Stomach smooth muscle (tissue), 2 donors: ENCODE data around the gene ANKMY1.
A peak's percentile ranks its signal among the peaks of the same experiment; 100 is the strongest.

Experiments
- H3K27ac ChIP-seq: one replicate; pipeline ENCODE4 v1.7.0; 2013; ENCODE audit warnings: mild to moderate bottlenecking, low read length, inconsistent platforms
- H3K27me3 ChIP-seq, 2 donors: one replicate each; pipeline ENCODE4 v1.7.0; 2013; ENCODE audit warnings: low read length in 2 of 2; ENCODE audit not compliant: insufficient read depth in 2 of 2, control insufficient read depth in 1 of 2
- H3K36me3 ChIP-seq, 2 donors: one replicate each; pipeline ENCODE4 v1.7.0; 2013; ENCODE audit warnings: low read length in 2 of 2; ENCODE audit not compliant: control insufficient read depth in 2 of 2, insufficient read depth in 2 of 2
- H3K4me1 ChIP-seq: one replicate; pipeline ENCODE4 v1.7.0; 2013; ENCODE audit warnings: low read length; ENCODE audit not compliant: control insufficient read depth, insufficient read depth
- H3K4me3 ChIP-seq, 2 donors: one replicate each; pipeline ENCODE4 v1.7.0; 2013; ENCODE audit warnings: low read length in 2 of 2
- H3K9ac ChIP-seq, 2 donors: one replicate each; pipeline ENCODE4 v1.7.0; 2013; ENCODE audit warnings: low read length in 2 of 2, mild to moderate bottlenecking in 1 of 2
- H3K9me3 ChIP-seq, 2 donors: one replicate each; pipeline ENCODE4 v1.7.0; 2013; ENCODE audit warnings: low read length in 2 of 2; ENCODE audit not compliant: control insufficient read depth in 2 of 2
- donor health status: healthy.
- donor health status: Pancreatic carcinoma.

Gene ANKMY1

GRCh38 chr2:240458900-240459391 lies 98.8 kb downstream of the ANKMY1 start:
- peaks cover 0 to 2% of the 10 kb centered on the region in 2 donors for H3K27me3 ChIP-seq
- no peak overlapping the region for H3K9ac ChIP-seq
- H3K9me3 ChIP-seq = no peaks in the 10 kb centered on the region
- peaks cover 8% of the 10 kb centered on the region for H3K4me1 ChIP-seq
- no peak overlapping the region for H3K27ac ChIP-seq
- H3K36me3 ChIP-seq = peaks cover 2 to 5% of the 10 kb centered on the region in 2 donors
- no peak overlapping the region for H3K4me3 ChIP-seq

GRCh38 chr2:240458044-240458899 lies 99.5 kb downstream of the ANKMY1 start:
- H3K4me1 ChIP-seq = peaks cover 8% of the 10 kb centered on the region
- H3K27ac ChIP-seq = no peak overlapping the region
- no peaks in the 10 kb centered on the region for H3K36me3 ChIP-seq
- no peak overlapping the region for H3K4me3 ChIP-seq
- peaks cover 0 to 2% of the 10 kb centered on the region in 2 donors for H3K27me3 ChIP-seq
- no peak overlapping the region for H3K9ac ChIP-seq
- H3K9me3 ChIP-seq = no peaks in the 10 kb centered on the region

DNA sequence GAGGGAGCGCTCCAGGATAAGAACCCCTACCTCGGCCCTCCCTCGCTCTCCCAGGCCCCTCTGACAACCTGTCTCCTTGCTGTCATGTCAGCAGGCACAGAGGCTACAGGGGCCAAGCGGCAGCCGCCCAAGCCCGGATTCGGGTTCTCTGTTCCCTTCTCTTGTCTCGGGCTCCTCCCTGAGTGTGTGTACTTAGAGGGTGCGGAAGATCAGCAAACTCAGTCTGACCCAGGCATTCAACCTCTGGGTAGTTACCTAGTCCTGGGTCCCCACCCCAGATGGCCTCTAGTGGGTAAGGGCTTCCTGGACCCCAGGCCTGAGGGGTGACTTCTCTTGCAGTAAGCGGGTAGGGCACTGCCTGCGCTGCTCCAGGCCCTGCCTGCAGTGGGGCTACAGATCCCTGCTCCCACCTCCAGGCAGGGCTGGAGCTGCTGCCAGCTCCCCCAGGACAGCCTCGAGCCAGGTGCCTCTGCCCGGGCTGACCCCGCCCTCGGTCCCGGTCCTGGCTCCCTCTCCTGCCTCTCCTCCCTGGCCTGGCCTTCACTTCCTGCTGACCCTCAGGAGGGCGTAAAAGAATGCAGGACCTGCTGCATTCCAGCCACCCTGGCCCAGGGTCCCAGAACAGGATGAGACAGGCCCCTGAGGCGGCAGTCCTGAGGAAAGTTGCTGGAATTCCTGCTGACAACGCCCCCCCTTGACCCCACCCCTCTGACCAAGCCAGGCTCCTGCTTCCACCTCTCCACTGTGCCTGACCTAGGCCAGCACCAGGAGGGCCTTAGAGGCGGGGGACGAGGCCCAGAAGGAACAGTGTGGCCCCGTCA lies 100.4 kb downstream of the ANKMY1 start:
- Histone ChIP-seq H3K4me1 (peaks cover 8% of the 10 kb centered on the region), H3K9ac (no peak overlapping the region), H3K9me3 (no peaks in the 10 kb centered on the region), H3K4me3 (no peak overlapping the region), H3K36me3 (no peaks in the 10 kb centered on the region), H3K27ac (no peak overlapping the region), H3K27me3 (peaks cover 0 to 2% of the 10 kb centered on the region in 2 donors)

DNA sequence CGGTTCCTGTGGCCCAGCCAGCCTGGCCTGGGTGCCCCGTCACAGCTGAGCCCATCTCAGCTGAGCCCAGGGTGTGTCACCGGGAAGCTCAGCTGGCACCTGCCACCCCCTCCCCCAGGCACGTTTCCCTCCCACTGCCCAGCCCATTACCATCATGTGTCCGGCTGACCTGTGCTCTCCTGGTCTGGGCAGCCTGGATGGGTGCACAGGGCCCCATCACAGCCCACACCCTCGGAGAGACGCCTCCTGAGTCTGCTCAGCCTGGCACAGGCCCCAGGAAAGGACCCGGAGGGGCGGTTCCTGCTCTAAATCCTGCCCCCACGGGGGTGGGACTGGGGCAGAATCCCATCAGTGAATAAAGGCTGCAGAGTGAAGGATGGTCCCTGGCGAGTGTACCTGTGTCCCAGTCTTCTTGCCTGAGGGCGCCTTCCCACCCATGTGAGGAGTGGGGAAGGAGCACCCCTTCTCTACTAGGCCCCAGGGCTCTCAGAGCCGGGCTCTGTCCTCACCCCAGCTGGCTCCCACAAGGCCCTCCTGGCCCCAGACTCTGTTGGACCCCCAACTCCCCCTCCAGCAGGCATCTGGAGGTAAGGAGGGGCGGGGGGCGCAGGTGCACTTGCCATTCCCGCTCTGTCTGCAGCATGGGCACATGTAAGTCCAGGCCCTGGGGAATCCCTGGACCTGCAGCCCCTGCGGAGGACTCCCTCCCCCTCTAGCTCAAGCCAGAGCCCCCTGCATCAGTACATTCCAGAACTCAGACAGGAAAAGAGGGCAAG lies 101.2 kb downstream of the ANKMY1 start:
- no peak overlapping the region for H3K9ac ChIP-seq
- no peaks in the 10 kb centered on the region for H3K9me3 ChIP-seq
- peaks cover 0 to 2% of the 10 kb centered on the region in 2 donors for H3K27me3 ChIP-seq
- no peak overlapping the region for H3K27ac ChIP-seq
- H3K36me3 ChIP-seq = no peaks in the 10 kb centered on the region
- peaks cover 16% of the 10 kb centered on the region for H3K4me1 ChIP-seq
- H3K4me3 ChIP-seq = no peak overlapping the region

DNA sequence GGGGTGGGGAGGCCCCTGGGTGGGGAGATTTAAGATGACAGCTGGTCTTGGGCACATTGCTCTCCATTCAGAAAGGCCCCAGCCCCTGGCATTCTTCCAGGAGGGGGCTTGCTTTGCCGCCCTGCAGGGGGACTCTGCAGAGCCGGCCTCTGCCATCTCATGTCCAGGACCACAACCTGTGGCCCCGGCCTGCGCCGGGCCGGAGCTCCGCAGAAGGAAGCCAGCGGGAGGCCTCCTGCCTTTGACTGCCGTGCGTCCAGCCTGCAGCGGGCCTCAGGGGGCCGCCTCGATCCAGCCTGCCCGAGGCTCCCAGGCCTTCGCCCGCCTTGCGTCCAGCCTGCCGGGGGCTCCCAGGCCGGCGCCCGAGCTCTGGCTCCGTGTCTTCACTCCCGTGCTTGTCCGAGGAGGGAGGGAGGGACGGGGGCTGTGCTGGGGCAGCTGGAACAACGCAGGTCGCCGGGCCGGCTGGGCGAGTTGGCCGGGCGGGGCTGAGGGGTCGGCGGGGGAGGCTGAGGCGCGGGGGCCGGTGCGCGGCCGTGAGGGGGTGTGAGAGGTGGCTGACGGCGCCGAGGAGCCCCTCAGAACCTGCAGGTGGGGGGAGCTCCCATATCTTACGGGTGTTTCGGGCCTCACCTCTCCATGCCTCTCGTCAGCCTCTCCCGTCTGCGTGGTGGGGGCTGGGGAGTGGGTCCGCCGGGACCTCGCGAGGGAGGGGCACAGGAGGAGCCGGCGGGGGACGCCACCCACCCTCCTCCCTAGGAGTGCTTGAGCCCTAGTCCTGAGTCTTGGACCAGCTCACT lies 101.9 kb downstream of the ANKMY1 start:
- peaks cover 22% of the 10 kb centered on the region for H3K4me1 ChIP-seq
- no peak overlapping the region for H3K9ac ChIP-seq
- H3K4me3 ChIP-seq = no peak overlapping the region
- no peaks in the 10 kb centered on the region for H3K9me3 ChIP-seq
- no peaks in the 10 kb centered on the region for H3K36me3 ChIP-seq
- H3K27ac ChIP-seq = no peak overlapping the region
- H3K27me3 ChIP-seq = peaks cover 0 to 2% of the 10 kb centered on the region in 2 donors

DNA sequence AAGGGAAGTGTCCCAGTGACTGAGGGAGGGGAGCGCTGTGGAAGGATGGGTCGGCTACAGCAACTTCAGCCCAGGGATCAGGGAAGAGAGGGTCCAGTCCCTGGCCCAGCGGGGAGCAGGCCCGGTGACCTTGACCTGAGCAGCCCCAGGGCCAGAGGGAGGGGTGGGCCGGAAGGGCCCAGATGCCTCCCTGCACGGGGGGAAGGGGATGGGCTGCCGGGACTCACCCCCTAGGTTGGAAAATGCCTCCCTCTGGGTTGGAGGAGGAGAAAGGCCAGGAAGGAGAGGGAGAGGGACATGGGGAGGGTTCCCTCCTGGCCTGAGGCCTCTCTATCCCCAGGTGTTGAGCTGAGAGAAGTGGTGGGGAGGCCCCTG lies 102.5 kb downstream of the ANKMY1 start:
- H3K9me3 ChIP-seq = no peaks in the 10 kb centered on the region
- H3K36me3 ChIP-seq = no peaks in the 10 kb centered on the region
- peaks cover 0 to 2% of the 10 kb centered on the region in 2 donors for H3K27me3 ChIP-seq
- H3K4me1 ChIP-seq = peaks cover 22% of the 10 kb centered on the region
- H3K9ac ChIP-seq = no peak overlapping the region
- H3K4me3 ChIP-seq = no peak overlapping the region
- H3K27ac ChIP-seq = no peak overlapping the region

GRCh38 chr2:240454106-240454901 lies 103.5 kb downstream of the ANKMY1 start:
- Histone ChIP-seq H3K9ac (no peak overlapping the region), H3K9me3 (no peaks in the 10 kb centered on the region), H3K27me3 (peaks cover 0 to 2% of the 10 kb centered on the region in 2 donors), H3K27ac (no peak overlapping the region), H3K4me3 (no peak overlapping the region), H3K36me3 (no peaks in the 10 kb centered on the region), H3K4me1 (peaks cover 28% of the 10 kb centered on the region)

GRCh38 chr2:240453461-240454105 lies 104.2 kb downstream of the ANKMY1 start:
- no peaks in the 10 kb centered on the region for H3K9me3 ChIP-seq
- no peak overlapping the region for H3K9ac ChIP-seq
- peak overlapping the region in 1 of 2 donors; percentile 49 for H3K4me3 ChIP-seq
- H3K27ac ChIP-seq = no peak overlapping the region
- peaks cover 0 to 2% of the 10 kb centered on the region in 2 donors for H3K27me3 ChIP-seq
- H3K4me1 ChIP-seq = peaks cover 28% of the 10 kb centered on the region
- no peaks in the 10 kb centered on the region for H3K36me3 ChIP-seq
